ENCODE measurements around the gene CRYL1.

The CRYL1 gene

GRCh38 chr13:20528452-20528851 lies 2.8 kb upstream of the CRYL1 start:
- no peak for DNase-seq

GRCh38 chr13:20526664-20527063 lies 1.0 kb upstream of the CRYL1 start:
- peak in 10 of 56 donors; percentile 4 to 24 (median 8) for DNase-seq

- peak in 40 of 56 donors; percentile 6 to 69 (median 42) for DNase-seq
These were observed 485 bp downstream of the CRYL1 start for GRCh38 chr13:20525144-20525600.

- no peak for DNase-seq
These were observed 4.1 kb downstream of the CRYL1 start for GRCh38 chr13:20521364-20522115.

- no peak for DNase-seq
These were observed 5.8 kb downstream of the CRYL1 start for GRCh38 chr13:20519875-20520274.

GRCh38 chr13:20518660-20519100 lies 7.0 kb downstream of the CRYL1 start:
- no peak for DNase-seq

GRCh38 chr13:20514866-20515265 lies 10.8 kb downstream of the CRYL1 start:
- no peak for DNase-seq

GRCh38 chr13:20513466-20513995 lies 12.1 kb downstream of the CRYL1 start:
- no peak for DNase-seq

GRCh38 chr13:20512042-20512683 lies 13.5 kb downstream of the CRYL1 start:
- no peak for DNase-seq

- DNase-seq: no peak
These were observed 19.0 kb downstream of the CRYL1 start for GRCh38 chr13:20506696-20507095.

GRCh38 chr13:20505405-20506366 lies 20.0 kb downstream of the CRYL1 start:
- no peak for DNase-seq

- DNase-seq: no peak
These were observed 22.3 kb downstream of the CRYL1 start for GRCh38 chr13:20503088-20504083.

GRCh38 chr13:20501592-20501991 lies 24.1 kb downstream of the CRYL1 start:
- no peak for DNase-seq

GRCh38 chr13:20501120-20501519 lies 24.5 kb downstream of the CRYL1 start:
- no peak for DNase-seq

- DNase-seq: no peak
These were observed 25.7 kb downstream of the CRYL1 start for GRCh38 chr13:20499986-20500385.

GRCh38 chr13:20498659-20499058 lies 27.0 kb downstream of the CRYL1 start:
- DNase-seq: no peak

- no peak for DNase-seq
These were observed 27.5 kb downstream of the CRYL1 start for GRCh38 chr13:20498129-20498528.

GRCh38 chr13:20497006-20497775 lies 28.5 kb downstream of the CRYL1 start:
- no peak for DNase-seq

Data from amygdala (tissue), 56 donors.